Psoas muscle (tissue), 8 donors: ENCODE results near the gene RTF1. TPM values are rescaled to one million over a fixed set of nuclear protein-coding genes. Genes with fewer than 3 reads are reported as not detected.
"Not testable (repeated sequence)": the region's sequence is repeated elsewhere in the genome, so short reads cannot be mapped to it uniquely, and the experiment has no call there.

ENCODE experiments used
- ATAC-seq, 4 donors: fragments of 200-7000 bp; cut with Tn5 transposase; one replicate each; pipeline ENCODE4 v1.9.1; 2020; ENCODE audit warnings: moderate library complexity in 3 of 4, mild to moderate bottlenecking in 2 of 4
- DNase-seq, 2 donors: peaks; one replicate each; pipeline ENCODE4 v3.0.0-alpha.2; 2020
- H3K27ac ChIP-seq: fragments of 200-600 bp; one replicate; pipeline ENCODE4 v1.8.0; 2022
- H3K27me3 ChIP-seq, 3 donors: fragments of 200-600 bp in 1 of 3; one replicate each; pipeline versions ENCODE4 v1.6.1 to v1.8.0; 2013 to 2022; ENCODE audit warnings: low read length in 2 of 3, mild to moderate bottlenecking in 2 of 3, moderate library complexity in 1 of 3; ENCODE audit not compliant: insufficient read depth in 3 of 3
- H3K36me3 ChIP-seq, 2 donors: fragments of 200-600 bp in 1 of 2; one replicate each; pipeline versions ENCODE4 v1.6.1 to v1.8.0; 2013 to 2022; ENCODE audit warnings: low read depth in 1 of 2, mild to moderate bottlenecking in 1 of 2, moderate library complexity in 1 of 2; ENCODE audit not compliant: insufficient read depth in 1 of 2
- H3K4me1 ChIP-seq: fragments of 200-600 bp; one replicate; pipeline ENCODE4 v1.8.0; 2022
- H3K4me3 ChIP-seq: fragments of 200-600 bp; one replicate; pipeline ENCODE4 v1.8.0; 2022; ENCODE audit warnings: mild to moderate bottlenecking
- H3K9me3 ChIP-seq: fragments of 200-600 bp; one replicate; pipeline ENCODE4 v1.8.0; 2022
- CTCF ChIP-seq: fragments of 200-600 bp; IDR thresholded peaks from one replicate; pipeline ENCODE4 v1.8.0; 2022; ENCODE audit warnings: antibody characterized with exemption
- WGBS, 3 donors: extraction: QIAGEN DNeasy Blood & Tissue Kit; methylation state at CpG; one replicate each; pipeline versions ENCODE4 v1.1.6 to v1.1.7; 2013; 5-methylcytosine and 5-hydroxymethylcytosine counted together
- intact Hi-C, 2 donors: fragments of 100-400 bp; cut with DNase I; formaldehyde crosslinking; loops; one replicate each; pipeline versions ENCODE4 v1.11.0 to v1.14.2; 2022
- polyA plus RNA-seq, 3 donors: library from polyadenylated mRNA; stranded (reverse); fragments of 200-250 nt; gene quantifications; one replicate each; pipeline ENCODE4 v1.2.3, GENCODE V29; 2013
- total RNA-seq, 4 donors: library from RNA; stranded (reverse); fragmentation: NEBNext Ultra II Directional in 2 of 4; extraction: Animal tissue kit (Norgen Biotek cat#: 25700) in 2 of 4; gene quantifications; one replicate each; pipeline versions ENCODE4 v1.2.1 to v1.2.4, GENCODE V29; 2021 to 2023
- donor health status: healthy with polysubstance abuse.
- donor health status: DM: no; HTN: no; CAD: no; lungs with moderate emphysema.
- donor health status: Bipolar disorder and iron deficiency.
- donor health status: healthy.
- donor health status: DM: yes; HTN: yes; CAD: no.
- donor health status: DM: no; HTN: no; CAD: no.
- donor health status: DM: no; HTN: no; CAD: no.
- donor health status: DM: yes; HTN: yes; CAD: no.

Gene RTF1
- total and polyA plus RNA-seq, 7 donors = 12.2 to 40.3 (median 28.4) TPM

- no peak for TF ChIP-seq CTCF
- intact Hi-C loops = no loop called here
- H3K9me3 ChIP-seq = no peaks in the 10 kb centered on the region
- H3K4me3 ChIP-seq = peak overlapping the region; percentile 100
- 1% methylated on average over 31 to 37 of the region's 37 CpGs for WGBS, 3 donors
- peaks cover 27% of the 10 kb centered on the region for H3K4me1 ChIP-seq
- peak in 3 of 4 donors; percentile 31 to 55 (median 48) for ATAC-seq
- peak; percentile 50 to 67 for DNase-seq
- H3K27ac ChIP-seq = peak overlapping the region; percentile 90
- no peaks in the 10 kb centered on the region for H3K36me3 ChIP-seq
- H3K27me3 ChIP-seq = no peaks in the 10 kb centered on the region
Measured at GRCh38 chr15:41417418-41418195, 712 bp downstream of the RTF1 start.

DNA sequence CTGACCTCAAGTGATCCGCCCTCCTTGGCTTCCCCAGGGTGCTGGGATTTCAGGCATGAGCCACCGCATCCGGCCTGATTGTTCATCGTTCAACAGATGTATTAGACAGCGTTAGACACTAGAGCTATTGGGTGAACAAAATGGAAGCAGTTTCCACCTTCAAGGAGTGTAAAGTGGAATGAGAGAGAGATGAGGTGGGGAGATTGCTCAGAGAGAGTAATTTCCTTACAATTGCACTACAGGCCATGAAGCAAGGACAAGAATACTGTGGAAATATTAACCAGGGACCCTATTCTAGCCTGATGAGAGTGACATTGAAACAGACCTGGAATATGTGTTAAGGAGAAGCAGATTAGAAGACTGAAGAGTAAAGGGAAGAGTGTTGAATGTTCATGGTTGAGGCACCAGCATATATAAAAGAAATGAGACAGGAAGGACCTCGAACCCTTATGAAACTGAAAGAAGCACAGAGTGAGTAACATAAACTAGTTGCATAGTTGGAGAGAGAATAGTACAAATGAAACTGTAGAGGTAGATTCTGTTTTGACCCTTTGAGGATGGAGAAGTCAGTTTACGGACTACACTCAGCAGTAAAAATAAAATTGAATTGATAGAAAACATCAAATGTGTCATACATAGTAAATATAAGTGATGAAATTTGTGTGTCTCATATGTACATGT is 7.2 kb downstream of the RTF1 start:
- whole genome bisulfite sequencing, 3 donors = 91 to 95% (median 93%) methylated on average over 7 of the region's 7 CpGs
- intact Hi-C loops = no loop called here
- no peak for DNase-seq
- H3K9me3 ChIP-seq = no peaks in the 10 kb centered on the region
- H3K27ac ChIP-seq = no peak overlapping the region
- H3K36me3 ChIP-seq = no peaks in the 10 kb centered on the region
- H3K27me3 ChIP-seq = no peaks in the 10 kb centered on the region
- no peak overlapping the region for H3K4me3 ChIP-seq
- H3K4me1 ChIP-seq = peaks cover 6% of the 10 kb centered on the region
- no peak for TF ChIP-seq CTCF
- ATAC-seq = no peak

- intact Hi-C loops = no loop called here
- TF ChIP-seq CTCF = no peak
- Histone ChIP-seq H3K36me3 (no peaks in the 10 kb centered on the region), H3K4me3 (no peak overlapping the region), H3K4me1 (peaks cover 5% of the 10 kb centered on the region), H3K27ac (no peak overlapping the region), H3K27me3 (no peaks in the 10 kb centered on the region), H3K9me3 (no peaks in the 10 kb centered on the region)
- 97 to 99% (median 98%) methylated on average over 14 of the region's 14 CpGs for WGBS, 3 donors
- ATAC-seq = no peak
- no peak for DNase-seq
Measured at GRCh38 chr15:41424809-41425208, 7.9 kb downstream of the RTF1 start.

GRCh38 chr15:41425907-41426306 is 9.0 kb downstream of the RTF1 start:
- intact Hi-C loops = not testable (repeated sequence)

GRCh38 chr15:41429003-41429890 is 12.4 kb downstream of the RTF1 start:
- intact Hi-C loops = no loop called here
- ATAC-seq (no peak), DNase-seq (no peak)
- no peak for TF ChIP-seq CTCF
- no peaks in the 10 kb centered on the region for H3K4me1 ChIP-seq
- H3K9me3 ChIP-seq = no peaks in the 10 kb centered on the region
- no peak overlapping the region for H3K27ac ChIP-seq
- 85 to 94% (median 86%) methylated on average over 10 of the region's 10 CpGs for WGBS, 3 donors
- no peaks in the 10 kb centered on the region for H3K27me3 ChIP-seq
- no peak overlapping the region for H3K4me3 ChIP-seq
- no peaks in the 10 kb centered on the region for H3K36me3 ChIP-seq

More at GRCh38 chr15:41425907-41426306, 9.0 kb downstream of the RTF1 start:
- WGBS, 3 donors = 94 to 96% (median 95%) methylated on average over 5 of the region's 5 CpGs
- not testable (repeated sequence) for H3K4me3 ChIP-seq, DNase-seq, H3K27me3 ChIP-seq, H3K9me3 ChIP-seq, H3K36me3 ChIP-seq, H3K27ac ChIP-seq, ATAC-seq, H3K4me1 ChIP-seq
